WERI-Rb-1 (cell line): Measurements from ENCODE around the gene ENKD1.

Experiments used
- DNase-seq: peaks from one replicate; pipeline ENCODE4 v3.0.0-alpha.2; 2020
- H3K27ac ChIP-seq: fragments of 250-450 bp; sonication (Bioruptor Pico); 2 replicates; pipeline ENCODE4 v1.5.1; 2020; ENCODE audit warnings: mild to moderate bottlenecking, moderate library complexity
- H3K27me3 ChIP-seq: fragments of 250-450 bp; sonication (Bioruptor Pico); 2 replicates; pipeline ENCODE4 v1.5.1; 2021; ENCODE audit warnings: mild to moderate bottlenecking, low read depth, moderate library complexity; ENCODE audit not compliant: insufficient read depth, severe bottlenecking
- H3K36me3 ChIP-seq: fragments of 250-450 bp; sonication (Bioruptor Pico); 2 replicates; pipeline ENCODE4 v1.5.1; 2020; ENCODE audit warnings: mild to moderate bottlenecking, moderate library complexity
- H3K4me3 ChIP-seq: 2 replicates; pipeline ENCODE4 v1.5.1; 2011; ENCODE audit warnings: low read depth, mild to moderate bottlenecking, control low read depth, low read length
- H3K9me3 ChIP-seq: fragments of 250-450 bp; sonication (Bioruptor Pico); 2 replicates; pipeline ENCODE4 v1.5.1; 2021; ENCODE audit warnings: mild to moderate bottlenecking, moderate library complexity; ENCODE audit not compliant: severe bottlenecking
- TF ChIP-seq, protein P1 (sequence below): IDR thresholded peaks from 2 replicates; pipeline ENCODE4 v1.5.1; 2011; ENCODE audit warnings: low read depth, mild to moderate bottlenecking, control low read depth, inconsistent platforms, low read length

ENKD1 gene

DNA sequence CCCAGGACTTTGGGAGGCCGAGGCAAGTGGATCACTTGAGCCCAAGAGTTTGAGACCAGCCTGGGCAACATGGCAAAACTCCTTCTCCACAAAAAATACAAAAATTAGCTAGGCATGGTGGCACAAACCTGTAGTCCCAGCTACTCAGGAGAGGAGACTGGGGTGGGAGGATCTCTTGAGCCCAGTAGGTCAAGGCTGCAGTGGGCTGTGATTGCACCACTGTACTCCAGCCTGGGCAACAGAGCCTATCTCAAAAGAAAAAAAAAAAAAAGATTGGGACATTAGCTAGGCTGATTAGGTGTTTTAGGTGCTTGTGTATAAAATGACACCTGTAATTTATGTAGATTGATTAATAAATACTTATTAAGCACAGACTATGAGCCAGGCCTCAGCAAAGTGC, 42.5 kb upstream of the ENKD1 start:
- Histone ChIP-seq H3K36me3 (no peaks in the 10 kb centered on the region; the same call in none of the 2 replicates), H3K27me3 (no peaks in the 10 kb centered on the region), H3K4me3 (no peak overlapping the region), H3K27ac (no peak overlapping the region), H3K9me3 (no peaks in the 10 kb centered on the region)
- TF ChIP-seq, protein P1, sequence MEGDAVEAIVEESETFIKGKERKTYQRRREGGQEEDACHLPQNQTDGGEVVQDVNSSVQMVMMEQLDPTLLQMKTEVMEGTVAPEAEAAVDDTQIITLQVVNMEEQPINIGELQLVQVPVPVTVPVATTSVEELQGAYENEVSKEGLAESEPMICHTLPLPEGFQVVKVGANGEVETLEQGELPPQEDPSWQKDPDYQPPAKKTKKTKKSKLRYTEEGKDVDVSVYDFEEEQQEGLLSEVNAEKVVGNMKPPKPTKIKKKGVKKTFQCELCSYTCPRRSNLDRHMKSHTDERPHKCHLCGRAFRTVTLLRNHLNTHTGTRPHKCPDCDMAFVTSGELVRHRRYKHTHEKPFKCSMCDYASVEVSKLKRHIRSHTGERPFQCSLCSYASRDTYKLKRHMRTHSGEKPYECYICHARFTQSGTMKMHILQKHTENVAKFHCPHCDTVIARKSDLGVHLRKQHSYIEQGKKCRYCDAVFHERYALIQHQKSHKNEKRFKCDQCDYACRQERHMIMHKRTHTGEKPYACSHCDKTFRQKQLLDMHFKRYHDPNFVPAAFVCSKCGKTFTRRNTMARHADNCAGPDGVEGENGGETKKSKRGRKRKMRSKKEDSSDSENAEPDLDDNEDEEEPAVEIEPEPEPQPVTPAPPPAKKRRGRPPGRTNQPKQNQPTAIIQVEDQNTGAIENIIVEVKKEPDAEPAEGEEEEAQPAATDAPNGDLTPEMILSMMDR = no peak
- no peak for DNase-seq

- no peaks in the 10 kb centered on the region; the same call in none of the 2 replicates for H3K36me3 ChIP-seq
- no peak for DNase-seq
These were observed 41.8 kb upstream of the ENKD1 start for GRCh38 chr16:67708368-67708771.

GRCh38 chr16:67707790-67708189, 41.2 kb upstream of the ENKD1 start:
- TF ChIP-seq, protein P1 = no peak
- H3K27me3 ChIP-seq = no peaks in the 10 kb centered on the region
- H3K4me3 ChIP-seq = no peak overlapping the region
- DNase-seq = no peak
- H3K27ac ChIP-seq = no peak overlapping the region
- no peaks in the 10 kb centered on the region; the same call in 1 of the 2 replicates for H3K36me3 ChIP-seq
- no peaks in the 10 kb centered on the region for H3K9me3 ChIP-seq

More at GRCh38 chr16:67708368-67708771, 41.8 kb upstream of the ENKD1 start:
- no peak overlapping the region for H3K27ac ChIP-seq
- H3K9me3 ChIP-seq = no peaks in the 10 kb centered on the region
- H3K27me3 ChIP-seq = no peaks in the 10 kb centered on the region
- TF ChIP-seq, protein P1 = no peak
- no peak overlapping the region for H3K4me3 ChIP-seq

DNA sequence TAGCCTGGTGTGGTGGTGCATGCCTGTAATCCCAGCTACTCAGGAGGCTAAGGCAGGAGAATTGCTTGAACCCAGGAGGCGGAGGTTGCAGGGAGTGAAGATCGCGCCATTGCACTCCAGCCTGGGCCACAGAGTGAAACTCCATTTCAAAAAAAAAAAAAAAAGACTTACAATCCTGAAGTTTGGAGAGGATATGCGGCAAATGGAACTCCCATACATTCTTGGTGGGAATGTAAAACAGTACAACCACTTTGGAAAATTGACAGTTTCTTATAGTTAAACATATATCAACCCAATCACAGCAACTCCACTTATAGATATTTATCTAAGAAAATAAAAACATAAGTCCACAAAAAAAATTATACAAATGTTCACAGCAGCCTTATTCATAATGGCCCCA, 40.7 kb upstream of the ENKD1 start:
- Histone ChIP-seq H3K36me3 (no peaks in the 10 kb centered on the region; the same call in 1 of the 2 replicates), H3K9me3 (no peaks in the 10 kb centered on the region), H3K4me3 (no peak overlapping the region), H3K27me3 (no peaks in the 10 kb centered on the region), H3K27ac (no peak overlapping the region)
- TF ChIP-seq, protein P1 = no peak
- no peak for DNase-seq

DNA sequence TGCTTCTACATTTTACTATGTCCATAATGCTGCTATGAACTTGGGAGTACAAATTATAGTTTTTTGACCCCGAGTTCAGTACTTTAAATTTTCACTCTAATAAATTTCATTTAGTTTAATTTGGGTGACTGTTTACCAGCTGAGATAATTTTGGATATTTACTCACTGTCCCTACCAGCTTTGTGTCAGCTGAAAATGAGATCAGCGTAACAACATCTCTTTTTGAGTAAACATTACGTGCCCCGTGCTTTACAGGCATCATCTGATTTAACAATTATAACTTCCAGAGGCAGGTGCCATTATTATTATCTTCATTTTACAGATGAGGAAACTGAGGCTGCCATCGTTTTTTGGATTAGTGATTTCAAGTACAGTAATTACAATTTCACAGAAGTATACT, 37.6 kb upstream of the ENKD1 start:
- DNase-seq = no peak
- H3K4me3 ChIP-seq = no peak overlapping the region
- TF ChIP-seq, protein P1 = no peak
- H3K9me3 ChIP-seq = peaks cover 4% of the 10 kb centered on the region
- peaks cover 4% of the 10 kb centered on the region for H3K36me3 ChIP-seq
- H3K27me3 ChIP-seq = no peaks in the 10 kb centered on the region
- H3K27ac ChIP-seq = no peak overlapping the region

DNA sequence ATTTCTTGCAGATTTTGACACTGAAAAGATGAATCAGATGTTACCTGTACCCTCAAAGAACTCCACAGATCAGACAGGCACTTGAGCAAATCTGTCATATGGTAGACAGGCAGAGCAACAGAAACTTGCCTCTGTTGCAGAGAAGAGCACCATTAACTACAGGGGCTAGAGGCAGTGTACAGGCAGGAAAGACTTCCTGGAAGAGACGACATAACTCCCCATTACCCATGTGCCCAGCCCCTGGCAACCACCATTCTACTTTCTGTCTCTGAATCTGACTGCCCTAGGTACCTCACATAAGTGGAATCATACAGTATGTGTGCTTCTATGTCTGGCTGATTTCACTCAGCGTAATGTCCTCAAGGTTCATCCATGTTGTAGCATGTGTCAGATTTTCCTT, 37.1 kb upstream of the ENKD1 start:
- Histone ChIP-seq H3K27me3 (no peaks in the 10 kb centered on the region), H3K36me3 (peaks cover 7% of the 10 kb centered on the region), H3K4me3 (no peak overlapping the region), H3K27ac (no peak overlapping the region), H3K9me3 (peaks cover 7% of the 10 kb centered on the region)
- no peak for DNase-seq
- TF ChIP-seq, protein P1 = no peak
